Measurements from ENCODE around the gene PRND.
"Not testable (repeated sequence)": the region's sequence is repeated elsewhere in the genome, so short reads cannot be mapped to it uniquely, and the experiment has no call there.

PRND gene

DNA sequence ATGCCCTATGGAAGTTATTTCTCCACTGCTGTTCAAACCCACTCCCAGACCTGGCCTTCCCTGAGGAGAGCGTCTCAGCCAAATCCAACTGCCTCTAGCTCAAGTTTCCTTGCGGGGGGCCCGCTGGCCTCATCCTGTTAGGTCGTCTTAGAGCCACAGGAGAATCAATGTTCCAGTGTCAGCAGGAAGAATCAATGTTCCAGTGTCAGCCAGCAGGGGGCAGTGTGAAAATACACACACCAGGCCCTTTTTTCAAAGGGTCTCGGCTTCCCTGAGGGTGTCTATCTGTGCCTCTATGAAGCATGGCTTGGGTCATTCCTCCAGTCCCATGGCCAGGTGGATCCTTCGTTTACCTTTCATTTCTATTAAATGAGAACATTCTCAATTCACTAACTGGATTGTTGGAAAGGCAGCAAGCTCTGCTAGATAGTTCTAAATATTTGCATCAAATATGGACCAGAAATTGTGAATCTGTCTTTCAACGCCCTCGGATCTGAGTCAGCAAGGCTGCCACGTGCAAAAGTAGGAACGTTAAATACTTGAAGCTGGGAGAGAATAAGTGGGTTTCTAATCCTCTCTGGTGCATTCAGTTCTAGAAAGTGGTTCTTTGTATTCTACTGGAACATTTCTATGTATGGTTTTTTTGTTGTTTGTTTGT is 19.2 kb downstream of the PRND start:
- DNase-seq, result no peak

DNA sequence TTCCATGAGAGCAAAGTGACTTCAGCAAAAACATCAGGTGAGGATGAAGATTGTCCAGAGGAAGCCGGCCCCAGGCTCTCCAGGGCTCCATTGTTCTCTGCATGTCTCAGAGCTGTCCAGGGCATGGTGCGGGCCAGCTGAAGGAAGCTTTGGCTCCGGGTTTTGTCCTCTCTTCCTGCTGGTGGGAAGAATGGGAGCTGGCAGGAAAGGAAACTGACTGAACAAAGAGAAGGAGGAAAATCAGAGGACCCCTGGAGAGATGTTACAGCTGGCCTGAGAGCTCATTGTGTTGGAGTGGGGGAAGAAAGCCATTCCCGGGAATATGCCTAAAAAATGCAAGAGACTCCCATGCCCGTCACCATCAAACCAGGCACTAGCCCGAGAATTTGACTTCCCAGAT is 27.1 kb downstream of the PRND start:
- DNase-seq, result no peak

DNA sequence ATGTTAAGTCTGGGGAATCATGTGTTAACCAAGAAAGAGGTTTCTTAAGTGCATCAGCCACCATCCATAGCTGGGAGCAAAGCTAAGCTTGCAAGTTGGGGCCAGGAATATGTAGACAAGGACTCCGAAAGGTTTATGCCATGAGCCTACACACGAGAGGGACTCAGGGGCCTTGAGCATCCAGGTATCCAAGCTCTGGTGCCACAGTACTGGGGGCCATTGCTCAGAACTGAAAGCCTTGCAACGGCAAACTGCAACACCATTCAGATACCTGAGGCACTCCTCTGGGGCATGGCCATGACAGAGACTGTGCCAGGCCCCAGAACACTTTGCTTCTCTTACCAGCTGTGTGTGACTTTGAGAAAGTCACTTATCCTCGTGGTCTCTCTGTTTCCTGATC is 27.6 kb downstream of the PRND start:
- no peak for DNase-seq

DNA sequence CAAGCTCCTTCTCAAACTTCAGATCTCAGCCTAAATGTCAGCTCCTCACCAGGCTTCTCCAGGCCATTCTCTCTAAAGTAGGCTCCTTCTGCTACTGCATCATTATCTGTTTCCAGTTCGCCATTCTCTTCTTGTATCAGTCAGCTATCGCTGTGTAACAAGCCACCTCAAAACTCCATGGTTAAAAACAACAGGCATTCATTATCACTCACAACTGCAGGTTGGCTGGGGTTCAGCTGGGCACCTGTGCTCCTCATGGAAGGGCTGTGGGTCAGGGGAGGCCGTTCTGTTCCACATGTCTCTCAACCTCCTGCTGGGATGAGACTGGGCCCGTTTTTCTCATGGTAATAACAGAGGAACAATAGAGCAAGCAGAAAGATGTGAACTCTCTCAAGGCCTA is 28.7 kb downstream of the PRND start:
- no peak for DNase-seq

DNA sequence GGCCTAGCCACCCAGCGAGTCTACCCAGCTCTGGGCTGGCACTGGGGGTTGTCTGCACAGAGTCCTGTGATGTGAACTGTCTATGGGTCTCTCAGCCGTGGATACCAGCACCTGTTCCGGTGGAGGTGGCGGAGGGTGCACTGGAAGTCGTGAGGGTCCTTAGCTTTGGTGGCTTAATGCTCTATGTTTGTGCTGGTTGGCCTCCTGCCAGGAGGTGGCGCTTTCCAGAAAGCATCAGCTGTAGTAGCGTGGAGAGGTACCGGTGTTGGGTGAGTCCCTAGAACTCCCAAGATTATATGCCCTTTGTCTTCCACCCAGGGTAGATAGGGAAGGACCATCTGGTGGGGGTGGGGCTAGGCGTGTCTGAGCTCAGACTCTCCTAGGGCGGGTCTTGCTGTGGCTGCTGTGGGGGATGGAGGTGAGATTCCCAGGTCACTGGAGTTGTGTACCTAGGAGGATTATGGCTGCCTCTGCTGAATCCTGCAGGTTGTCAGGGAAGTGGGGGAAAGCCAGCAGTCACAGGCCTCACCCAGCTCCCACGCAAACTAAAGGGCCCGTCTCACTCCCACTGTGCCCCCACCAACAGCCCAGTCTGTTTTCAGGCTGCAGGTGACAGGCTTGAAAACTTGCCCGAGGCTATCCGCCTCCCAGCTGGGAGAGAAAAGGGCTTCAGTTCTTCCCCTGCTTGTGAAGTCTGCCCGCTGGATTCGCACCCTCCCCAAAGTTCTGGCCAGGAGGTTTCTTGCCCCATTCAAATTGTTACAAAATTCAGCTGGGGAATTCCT is 37.6 kb downstream of the PRND start:
- DNase-seq, result not testable (repeated sequence)

DNA sequence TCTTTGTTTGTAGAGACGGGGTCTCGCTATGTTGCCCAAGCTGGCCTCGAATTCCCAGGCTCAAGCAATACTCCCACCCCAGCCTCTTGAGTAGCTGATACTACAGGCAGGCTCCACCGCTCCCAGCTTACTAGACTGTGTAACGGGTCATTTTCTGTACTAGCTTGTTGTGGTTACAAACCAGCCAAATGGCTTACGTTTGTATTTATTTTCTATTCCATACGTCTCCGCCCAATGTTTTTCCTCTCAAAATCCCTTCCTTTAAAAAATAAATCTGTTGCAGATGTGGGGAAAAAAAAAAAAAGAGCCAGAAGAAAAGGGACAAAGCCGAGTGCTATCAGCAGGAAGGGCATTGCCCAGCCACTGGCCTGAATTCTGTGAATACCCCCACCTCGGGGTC is 41.6 kb downstream of the PRND start:
- no peak for DNase-seq

DNA sequence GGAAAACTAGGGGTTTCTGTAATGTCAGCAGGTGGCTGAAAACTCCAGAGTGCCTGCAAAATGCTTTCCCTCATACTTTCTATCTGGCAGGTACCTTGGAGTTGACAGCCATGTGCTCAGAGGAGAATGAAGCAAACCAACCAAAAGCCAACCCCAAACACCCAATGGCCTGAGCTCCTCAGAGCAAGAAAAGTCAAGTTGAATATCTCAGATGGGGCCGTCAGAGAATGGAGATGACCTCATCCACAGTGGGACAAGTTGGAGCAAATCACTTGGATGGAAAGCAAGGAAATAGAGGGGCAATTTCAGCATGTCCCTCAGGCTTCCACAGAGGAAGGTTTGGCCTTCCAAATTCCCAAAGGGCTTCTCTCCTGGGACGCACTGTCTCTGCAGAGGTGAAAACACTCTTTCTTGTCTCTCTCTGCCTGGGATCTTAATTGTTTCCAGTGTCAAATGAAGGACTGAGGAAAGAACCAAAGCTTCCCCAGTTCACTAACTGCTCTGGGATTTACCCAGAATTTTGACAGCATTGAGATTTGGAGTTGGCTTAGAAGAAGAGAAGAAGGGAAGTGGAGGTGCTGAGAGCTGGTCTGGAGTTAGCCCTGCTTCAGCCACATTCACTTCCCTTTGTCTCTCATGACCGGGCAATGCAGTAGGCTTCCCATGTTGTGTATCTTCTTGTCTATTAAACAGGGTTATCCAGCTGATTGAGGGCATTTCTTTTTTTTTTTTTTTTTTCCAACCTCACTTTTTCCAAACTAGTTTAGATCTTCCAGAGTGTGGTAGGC is 42.2 kb downstream of the PRND start:
- peak; percentile 5 for DNase-seq

DNA sequence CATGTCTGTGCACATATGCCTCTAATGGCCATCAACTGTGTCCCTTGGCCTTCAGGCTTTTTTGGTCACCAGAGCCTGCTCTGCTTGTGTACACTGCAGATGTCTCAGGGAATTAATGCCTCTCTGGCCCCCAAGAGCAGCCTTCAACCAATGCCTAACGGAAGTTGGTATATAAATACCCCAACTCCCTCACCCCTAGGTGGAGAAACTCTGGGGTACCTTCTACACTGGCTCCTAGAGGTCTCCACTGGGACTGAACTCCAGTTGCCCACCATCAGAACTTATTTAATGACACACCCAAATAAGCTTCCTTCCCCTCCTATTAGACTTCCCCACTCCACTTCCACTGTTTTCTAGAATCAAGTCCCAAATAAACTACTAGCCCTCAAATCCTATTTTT is 43.1 kb downstream of the PRND start:
- DNase-seq, result no peak

DNA sequence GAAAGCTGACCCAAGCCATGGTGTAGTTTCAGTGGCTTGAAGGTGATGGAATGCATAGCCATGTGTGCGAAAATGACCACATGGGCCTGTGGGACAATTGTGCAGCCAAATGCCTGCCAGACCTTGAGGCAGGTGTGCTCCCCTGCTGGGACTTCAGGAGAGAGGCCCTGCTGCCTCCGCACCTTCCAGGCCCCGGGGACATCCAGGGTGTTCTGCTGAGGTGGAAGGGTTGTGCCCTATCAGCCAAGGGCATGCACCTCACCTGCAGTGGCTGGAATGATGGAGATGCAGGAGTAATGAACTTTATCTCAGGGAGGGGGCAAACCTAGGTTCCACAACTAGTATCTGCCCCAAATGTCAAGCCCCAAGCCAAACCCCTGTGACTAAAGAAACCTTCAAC is 44.0 kb downstream of the PRND start:
- DNase-seq, result no peak

- DNase-seq, result peak; percentile 89
Measured at GRCh38 chr20:4766631-4767030, 44.9 kb downstream of the PRND start.

DNA sequence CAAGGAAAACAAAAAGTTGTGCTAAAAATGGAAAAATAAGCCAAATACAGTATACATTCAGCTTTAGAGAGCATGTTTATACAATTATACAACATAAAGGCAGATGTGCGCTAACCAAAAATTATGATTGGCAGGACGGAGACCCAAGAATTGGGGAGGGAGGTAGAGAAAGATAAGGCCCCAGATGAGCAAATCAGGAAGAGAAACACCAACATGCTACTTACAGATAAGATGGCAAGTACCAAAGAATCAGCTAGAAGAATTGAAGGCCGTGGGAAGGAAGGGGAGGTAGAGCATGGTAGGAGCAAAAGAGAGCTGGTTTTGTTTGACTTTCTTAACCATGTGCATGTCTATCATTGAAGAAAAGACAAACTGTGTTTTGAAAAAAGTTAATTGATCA is 45.4 kb downstream of the PRND start:
- DNase-seq, result peak; percentile 89

- no peak for DNase-seq
Measured at GRCh38 chr20:4769328-4769727, 47.6 kb downstream of the PRND start.

- no peak for DNase-seq
Measured at GRCh38 chr20:4770026-4770425, 48.3 kb downstream of the PRND start.

DNA sequence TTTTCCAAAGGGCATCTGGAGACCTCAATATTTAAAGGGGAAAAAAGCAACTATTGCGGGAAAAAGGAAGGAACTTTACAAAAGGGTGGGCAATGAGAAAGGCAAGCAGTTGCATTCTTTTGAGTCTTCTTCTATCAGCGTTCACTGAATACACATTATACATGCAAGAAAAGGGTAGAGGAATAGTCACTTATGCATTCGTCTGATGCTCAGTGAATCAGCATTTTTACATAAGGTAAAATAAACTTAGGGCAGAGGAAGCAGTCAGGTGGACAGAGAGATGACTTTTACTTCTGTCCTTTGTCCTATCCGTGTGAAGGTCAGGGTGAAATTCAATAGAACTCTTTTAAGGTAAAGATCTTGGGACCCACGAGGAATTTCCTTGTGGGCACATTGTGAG is 49.3 kb downstream of the PRND start:
- DNase-seq, result no peak

GRCh38 chr20:4772132-4772531 is 50.4 kb downstream of the PRND start:
- no peak for DNase-seq

DNA sequence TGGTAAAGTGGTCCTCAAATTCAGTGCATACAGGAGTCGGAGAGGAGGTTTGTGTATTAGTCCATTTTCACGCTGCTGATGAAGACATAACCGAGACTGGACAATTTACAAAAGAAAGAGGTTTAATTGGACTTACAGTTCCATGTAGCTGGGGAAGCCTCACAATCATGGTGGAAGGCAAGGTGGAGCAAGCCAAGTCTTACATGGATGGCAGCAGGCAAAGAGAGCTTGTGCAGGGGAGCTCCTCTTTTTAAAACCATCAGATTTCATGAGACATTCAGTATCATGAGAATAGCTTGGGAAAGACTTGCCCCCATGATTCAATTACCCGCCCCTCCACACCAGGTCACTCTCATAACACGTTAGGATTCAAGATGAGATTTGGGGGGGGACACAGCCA is 51.3 kb downstream of the PRND start:
- not testable (repeated sequence) for DNase-seq

GRCh38 chr20:4773736-4774135 is 52.0 kb downstream of the PRND start:
- no peak for DNase-seq

DNA sequence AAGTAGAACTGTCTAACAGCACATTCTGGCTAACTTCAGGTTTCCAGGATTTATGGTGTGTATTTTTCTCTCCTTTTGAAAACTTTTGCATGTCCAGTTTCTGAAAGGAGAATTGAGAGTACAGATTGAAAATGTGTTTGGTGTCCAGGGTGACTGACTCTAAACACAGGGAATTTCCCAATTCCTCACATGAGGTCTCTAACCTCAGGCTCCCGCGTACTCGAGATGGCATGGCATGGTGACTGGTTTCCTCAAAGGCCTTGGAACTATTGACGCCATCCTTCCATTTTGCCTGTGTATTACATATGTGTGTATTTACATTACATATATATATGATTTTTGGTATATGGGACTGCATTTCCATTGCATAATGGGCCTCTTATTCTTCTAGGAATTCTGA is 52.5 kb downstream of the PRND start:
- DNase-seq, result no peak

GRCh38 chr20:4775322-4776078 is 53.8 kb downstream of the PRND start:
- DNase-seq, result no peak

DNA sequence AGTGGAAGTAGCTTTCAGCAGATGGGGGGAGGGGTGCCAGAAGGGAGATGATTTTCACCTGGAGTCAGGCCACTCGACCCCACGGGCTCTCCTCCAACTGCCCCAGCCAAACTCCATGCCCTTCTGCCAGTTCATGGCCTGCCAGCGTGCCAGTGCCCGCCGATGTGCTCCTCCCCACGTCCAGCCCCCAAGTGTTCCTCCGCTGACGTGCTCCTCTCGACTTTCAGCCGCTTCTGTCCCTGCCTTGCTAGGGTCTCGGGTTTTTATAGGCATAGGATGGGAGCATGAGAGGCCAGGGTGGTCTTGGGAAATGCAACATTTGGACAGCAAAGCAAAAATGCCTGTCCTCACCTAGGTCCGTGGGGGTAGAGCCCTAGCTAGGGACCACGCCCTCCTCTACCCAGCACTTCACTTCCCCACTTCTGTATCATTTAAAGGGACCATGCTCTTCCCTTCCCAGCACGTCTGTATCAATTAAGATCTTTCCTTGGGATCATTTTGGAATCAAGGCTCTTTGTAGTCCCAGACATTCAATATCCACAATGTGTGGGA is 54.4 kb downstream of the PRND start:
- no peak for DNase-seq

Measured in GF-D8 (cell line).